Gastrocnemius medialis (tissue), 4 donors: Measurements from ENCODE around the gene MTFP1. TPM values are rescaled to one million over a fixed set of nuclear protein-coding genes. Genes with fewer than 3 reads are reported as not detected.

Experiments
- ATAC-seq, 2 donors: fragments of 150-250 bp; one replicate each; pipeline ENCODE4 v1.9.1; 2016
- DNase-seq, 2 donors: peaks; one replicate each; pipeline ENCODE4 v3.0.0-alpha.2; 2019
- H3K27ac ChIP-seq, 4 donors: fragments of 200-600 bp; sonication (generic); 1 replicate in 1 of 4; 2 replicates in 3 of 4; pipeline ENCODE4 v1.5.1; 2016 to 2018; ENCODE audit warnings: mild to moderate bottlenecking in 2 of 4, moderate library complexity in 1 of 4
- H3K27me3 ChIP-seq, 3 donors: fragments of 200-600 bp; sonication (generic) in 2 of 3; 1 replicate in 1 of 3; 2 replicates in 2 of 3; pipeline versions ENCODE4 v1.5.1 to v1.6.0; 2016 to 2019; ENCODE audit warnings: mild to moderate bottlenecking in 1 of 3, moderate library complexity in 1 of 3
- H3K36me3 ChIP-seq, 2 donors: fragments of 200-600 bp; sonication (generic) in 1 of 2; one replicate each; pipeline ENCODE4 v1.5.1; 2017 to 2018
- H3K4me1 ChIP-seq, 2 donors: fragments of 200-600 bp; sonication (generic) in 1 of 2; one replicate each; pipeline ENCODE4 v1.5.1; 2016 to 2017; ENCODE audit warnings: mild to moderate bottlenecking in 2 of 2
- H3K4me3 ChIP-seq, 4 donors: fragments of 200-600 bp; sonication (generic) in 3 of 4; 1 replicate in 1 of 4; 2 replicates in 3 of 4; pipeline ENCODE4 v1.5.1; 2016 to 2019; ENCODE audit warnings: mild to moderate bottlenecking in 2 of 4
- H3K9me3 ChIP-seq, 3 donors: fragments of 200-600 bp; sonication (generic) in 2 of 3; 1 replicate in 1 of 3; 2 replicates in 2 of 3; pipeline ENCODE4 v1.5.1; 2016 to 2019
- CTCF ChIP-seq, 5 experiments: fragments of 450-650 bp in 3 of 5; fragments of 200-600 bp in 2 of 5; sonication (generic) in 2 of 5; IDR thresholded peaks in 4 of 5; conservative IDR thresholded peaks in 1 of 5; 1 replicate in 4 of 5; 2 replicates in 1 of 5; pipeline ENCODE4 v1.5.1; 2016 to 2019; ENCODE audit warnings: antibody characterized with exemption in 5 of 5, mild to moderate bottlenecking in 3 of 5, moderate library complexity in 3 of 5
- POLR2A ChIP-seq, 2 donors: fragments of 450-650 bp; IDR thresholded peaks; one replicate each; pipeline ENCODE4 v1.6.1; 2017; ENCODE audit warnings: antibody characterized with exemption in 2 of 2, mild to moderate bottlenecking in 2 of 2, moderate library complexity in 2 of 2
- in situ Hi-C, 4 donors: fragments of 200-750 bp; cut with MboI; loops; one replicate each; pipeline versions ENCODE4 v1.15.0 to v1.8.0; 2017; ENCODE audit warnings: low sequenced_read_pairs in 4 of 4
- intact Hi-C: fragments of 100-400 bp; cut with DNase I; formaldehyde crosslinking; loops from one replicate; pipeline ENCODE4 v1.15.1; 2023; ENCODE audit warnings: low total_unique reads
- total RNA-seq, 4 donors: library from RNA; depleted of rRNA; stranded (reverse); fragments of >200 nt; gene quantifications; one replicate each; pipeline versions ENCODE4 v1.1.0 to v1.2.3, GENCODE V29; 2016

Gene MTFP1
- total RNA-seq, 4 donors from 2014 or later = 15.9 to 57.7 (median 44.5) TPM

- ATAC-seq = no peak
- Histone ChIP-seq H3K36me3 (no peaks in the 10 kb centered on the region), H3K4me1 (no peaks in the 10 kb centered on the region), H3K9me3 (no peaks in the 10 kb centered on the region), H3K27me3 (no peaks in the 10 kb centered on the region), H3K27ac (no peak overlapping the region), H3K4me3 (no peak overlapping the region)
- DNase-seq = no peak
- intact Hi-C loops (no loop called here), in situ Hi-C loops (no loop called here)
- TF ChIP-seq CTCF (IDR thresholded peaks at IDR 0.05 in 4 of 5, conservative IDR thresholded peaks at IDR 0.05 in 1 of 5) (no peak), POLR2A (IDR thresholded peaks at IDR 0.05) (no peak)
Measured at GRCh38 chr22:30439836-30440235, 14.3 kb downstream of the MTFP1 start.

GRCh38 chr22:30441088-30441487 lies 15.5 kb downstream of the MTFP1 start:
- DNase-seq = no peak
- ATAC-seq = no peak
- TF ChIP-seq POLR2A (IDR thresholded peaks at IDR 0.05) (no peak), CTCF (IDR thresholded peaks at IDR 0.05 in 4 of 5, conservative IDR thresholded peaks at IDR 0.05 in 1 of 5) (no peak)
- intact Hi-C loops = no loop called here
- Histone ChIP-seq H3K4me1 (no peaks in the 10 kb centered on the region), H3K9me3 (no peaks in the 10 kb centered on the region), H3K4me3 (no peak overlapping the region), H3K27ac (no peak overlapping the region), H3K27me3 (peaks cover 0 to 3% (median 0%) of the 10 kb centered on the region in 3 donors), H3K36me3 (no peaks in the 10 kb centered on the region)
- in situ Hi-C loops = no loop called here

DNA sequence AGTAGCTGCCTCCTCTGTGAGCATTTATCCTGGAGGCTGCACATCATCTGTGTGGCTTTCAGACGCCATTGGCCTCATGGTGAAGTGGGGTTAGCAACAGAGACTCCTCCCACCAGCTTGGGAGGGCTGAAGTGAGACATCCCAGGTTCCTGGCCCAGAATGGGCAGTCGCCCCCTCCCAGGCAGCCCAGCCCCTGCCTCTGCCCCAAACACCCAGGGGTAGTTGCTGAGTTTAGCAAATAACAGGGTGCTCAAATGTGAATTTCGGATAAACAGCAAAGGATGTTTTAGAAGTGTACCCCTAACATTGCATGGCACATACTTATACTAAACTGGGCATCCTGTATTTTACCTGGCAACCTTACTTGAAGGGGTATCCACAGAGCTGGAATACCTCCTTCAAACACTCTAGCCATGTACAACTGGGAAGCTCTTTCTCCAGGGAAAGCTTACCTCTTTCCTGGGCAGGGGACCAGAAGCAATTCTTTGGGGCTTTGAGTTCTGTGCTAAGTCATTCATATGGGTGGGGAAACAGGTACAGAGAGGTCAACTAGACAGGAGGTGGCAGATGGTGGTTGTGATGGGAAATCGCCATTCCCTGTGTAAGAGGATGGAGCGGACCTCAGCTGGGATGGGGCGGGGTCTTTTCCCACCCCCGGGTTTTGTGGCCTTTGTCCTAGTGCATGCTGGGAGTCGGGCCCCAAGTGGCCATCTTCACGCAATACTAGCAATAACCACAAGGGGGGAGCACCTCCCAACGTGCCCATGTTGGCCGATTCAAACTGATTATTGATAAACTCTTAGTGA lies 19.3 kb downstream of the MTFP1 start:
- ATAC-seq (peak in 1 of 2 donors; percentile 33), DNase-seq (no peak)
- Histone ChIP-seq H3K36me3 (no peaks in the 10 kb centered on the region), H3K27me3 (peaks cover 0 to 3% (median 0%) of the 10 kb centered on the region in 3 donors), H3K4me1 (no peaks in the 10 kb centered on the region), H3K9me3 (no peaks in the 10 kb centered on the region), H3K4me3 (no peak overlapping the region), H3K27ac (no peak overlapping the region)
- TF ChIP-seq CTCF (IDR thresholded peaks at IDR 0.05 in 4 of 5, conservative IDR thresholded peaks at IDR 0.05 in 1 of 5) (peak; percentile 14 to 68 (median 53)), POLR2A (IDR thresholded peaks at IDR 0.05) (no peak)
- intact Hi-C loops (loop anchor here (5.0 kb wide), 1 partner anchor 37 kb away; no protein-coding TSS in a partner anchor), in situ Hi-C loops (no loop called here)

GRCh38 chr22:30445438-30446145 lies 20.0 kb downstream of the MTFP1 start:
- ATAC-seq (no peak), DNase-seq (no peak)
- intact Hi-C loops (loop anchor here (5.0 kb wide), 1 partner anchor 37 kb away; no protein-coding TSS in a partner anchor), in situ Hi-C loops (no loop called here)
- Histone ChIP-seq H3K27me3 (peaks cover 0 to 3% (median 0%) of the 10 kb centered on the region in 3 donors), H3K9me3 (no peaks in the 10 kb centered on the region), H3K36me3 (no peaks in the 10 kb centered on the region), H3K4me3 (no peak overlapping the region), H3K4me1 (no peaks in the 10 kb centered on the region), H3K27ac (no peak overlapping the region)
- TF ChIP-seq POLR2A (IDR thresholded peaks at IDR 0.05) (no peak), CTCF (IDR thresholded peaks at IDR 0.05 in 4 of 5, conservative IDR thresholded peaks at IDR 0.05 in 1 of 5) (peak in 2 of 5 experiments; percentile 3 to 21)
